GM23338 (cell line): Measurements from ENCODE around the gene EMX1. TPM values are rescaled to one million over a fixed set of nuclear protein-coding genes. Genes with fewer than 3 reads are reported as not detected.

ENCODE experiments used
- ATAC-seq: fragments of 200-7000 bp; cut with Tn5 transposase; 3 replicates; pipeline ENCODE4 v1.9.1; 2020
- DNase-seq: peaks from one replicate; pipeline ENCODE4 v3.0.0-alpha.2; 2015; ENCODE audit warnings: low spot score
- H2AFZ ChIP-seq: fragments of 200-600 bp; sonication (generic); 2 replicates; pipeline ENCODE4 v1.8.0; 2016; ENCODE audit warnings: antibody characterized with exemption, mild to moderate bottlenecking, moderate library complexity
- H3F3A ChIP-seq: fragments of 200-600 bp; sonication (generic); replicated peaks from 2 replicates; pipeline ENCODE4 v1.8.0; 2017; ENCODE audit warnings: antibody characterized with exemption, mixed run types, low read depth
- H3K27ac ChIP-seq: fragments of 200-600 bp; sonication (generic); 2 replicates; pipeline ENCODE4 v1.6.1; 2016; ENCODE audit warnings: low read depth
- H3K27me3 ChIP-seq: fragments of 200-600 bp; sonication (generic); 2 replicates; pipeline ENCODE4 v1.8.0; 2016; ENCODE audit warnings: mild to moderate bottlenecking, mixed run types, moderate library complexity; ENCODE audit not compliant: insufficient read depth
- H3K36me3 ChIP-seq: fragments of 200-600 bp; sonication (generic); 2 replicates; pipeline ENCODE4 v1.8.0; 2016; ENCODE audit warnings: mild to moderate bottlenecking; ENCODE audit not compliant: insufficient read depth
- H3K4me1 ChIP-seq: fragments of 200-600 bp; sonication (generic); 2 replicates; pipeline ENCODE4 v1.8.0; 2016; ENCODE audit warnings: mild to moderate bottlenecking, moderate library complexity; ENCODE audit not compliant: insufficient read depth
- H3K4me2 ChIP-seq: fragments of 200-600 bp; sonication (generic); 2 replicates; pipeline ENCODE4 v1.7.1; 2017; ENCODE audit warnings: mixed run types
- H3K4me3 ChIP-seq: fragments of 200-600 bp; sonication (generic); 2 replicates; pipeline ENCODE4 v1.6.1; 2016; ENCODE audit warnings: mixed run types
- H3K79me2 ChIP-seq: fragments of 200-600 bp; sonication (generic); replicated peaks from 2 replicates; pipeline ENCODE4 v1.8.0; 2017; ENCODE audit warnings: mild to moderate bottlenecking; ENCODE audit not compliant: insufficient read depth
- H3K9me2 ChIP-seq: fragments of 200-600 bp; sonication (generic); 2 replicates; pipeline ENCODE4 v1.8.0; 2017; ENCODE audit not compliant: insufficient read depth
- H4K20me1 ChIP-seq: fragments of 200-600 bp; sonication (generic); replicated peaks from 2 replicates; pipeline ENCODE4 v1.8.0; 2017; ENCODE audit warnings: mild to moderate bottlenecking; ENCODE audit not compliant: insufficient read depth
- H3K27ac Mint-ChIP-seq: 2 replicates; pipeline ENCODE4 v1.8.0; 2020; ENCODE audit warnings: inconsistent platforms, mild to moderate bottlenecking, moderate library complexity, mixed read lengths
- H3K27me3 Mint-ChIP-seq: 3 replicates; pipeline ENCODE4 v1.8.0; 2022; ENCODE audit warnings: low read depth, mild to moderate bottlenecking, moderate library complexity, mixed read lengths, inconsistent platforms; ENCODE audit not compliant: insufficient read depth, poor library complexity
- H3K36me3 Mint-ChIP-seq: 3 replicates; pipeline ENCODE4 v1.8.0; 2021; ENCODE audit warnings: low read depth, mild to moderate bottlenecking, inconsistent platforms, moderate library complexity, mixed read lengths
- H3K4me1 Mint-ChIP-seq: 3 replicates; pipeline ENCODE4 v1.8.0; 2020; ENCODE audit warnings: mild to moderate bottlenecking, inconsistent platforms, mixed read lengths
- H3K4me3 Mint-ChIP-seq: 3 replicates; pipeline ENCODE4 v1.8.0; 2021; ENCODE audit warnings: moderate library complexity, mild to moderate bottlenecking, inconsistent platforms, mixed read lengths
- H3K9me3 Mint-ChIP-seq: 3 replicates; pipeline ENCODE4 v1.8.0; 2020; ENCODE audit warnings: moderate library complexity, mild to moderate bottlenecking, inconsistent platforms, mixed read lengths
- EZH2 ChIP-seq: fragments of 200-600 bp; sonication (generic); IDR thresholded peaks from one replicate; pipeline ENCODE4 v1.8.0; 2017; ENCODE audit warnings: antibody characterized with exemption, mild to moderate bottlenecking, low read depth; ENCODE audit not compliant: unreplicated experiment
- EZH2phosphoT487 ChIP-seq: fragments of 200-600 bp; sonication (generic); IDR thresholded peaks from one replicate; pipeline ENCODE4 v1.8.1; 2018; ENCODE audit warnings: antibody characterized with exemption; ENCODE audit not compliant: unreplicated experiment
- POLR2AphosphoS5 ChIP-seq: IDR thresholded peaks from 2 replicates; pipeline ENCODE4 v1.6.1; 2016; ENCODE audit warnings: antibody characterized with exemption, low read depth
- ZNF114 ChIP-seq: fragments of 250-450 bp; sonication (Bioruptor Pico); IDR thresholded peaks from 2 replicates; pipeline ENCODE4 v1.5.0; 2020; ENCODE audit warnings: mild to moderate bottlenecking, moderate library complexity
- ZNF331 ChIP-seq: fragments of 250-450 bp; sonication (Bioruptor Pico); IDR thresholded peaks from 2 replicates; pipeline ENCODE4 v1.5.0; 2020; ENCODE audit warnings: low read depth, mild to moderate bottlenecking, moderate library complexity
- polyA plus RNA-seq: library from polyadenylated mRNA; unstranded; fragments of >200 nt; fragmentation: Nextera tagmentation; extraction: Ambion mirVana; gene quantifications from 2 replicates; pipeline ENCODE4 v1.2.1, GENCODE V29; 2016
- total RNA-seq: library from RNA; depleted of rRNA; stranded (reverse); fragments of >200 nt; shearing (Covaris generic); gene quantifications from 2 replicates; pipeline ENCODE4 v1.2.3, GENCODE V29; 2014
- TF ChIP-seq, protein P1 (sequence below): fragments of 250-450 bp; sonication (Bioruptor Pico); IDR thresholded peaks from 2 replicates; pipeline ENCODE4 v1.5.0; 2020; ENCODE audit warnings: mild to moderate bottlenecking, moderate library complexity

Gene EMX1
- total and polyA plus RNA-seq, 2 experiments from 2014 or later = 3.9 to 7.9 TPM

DNA sequence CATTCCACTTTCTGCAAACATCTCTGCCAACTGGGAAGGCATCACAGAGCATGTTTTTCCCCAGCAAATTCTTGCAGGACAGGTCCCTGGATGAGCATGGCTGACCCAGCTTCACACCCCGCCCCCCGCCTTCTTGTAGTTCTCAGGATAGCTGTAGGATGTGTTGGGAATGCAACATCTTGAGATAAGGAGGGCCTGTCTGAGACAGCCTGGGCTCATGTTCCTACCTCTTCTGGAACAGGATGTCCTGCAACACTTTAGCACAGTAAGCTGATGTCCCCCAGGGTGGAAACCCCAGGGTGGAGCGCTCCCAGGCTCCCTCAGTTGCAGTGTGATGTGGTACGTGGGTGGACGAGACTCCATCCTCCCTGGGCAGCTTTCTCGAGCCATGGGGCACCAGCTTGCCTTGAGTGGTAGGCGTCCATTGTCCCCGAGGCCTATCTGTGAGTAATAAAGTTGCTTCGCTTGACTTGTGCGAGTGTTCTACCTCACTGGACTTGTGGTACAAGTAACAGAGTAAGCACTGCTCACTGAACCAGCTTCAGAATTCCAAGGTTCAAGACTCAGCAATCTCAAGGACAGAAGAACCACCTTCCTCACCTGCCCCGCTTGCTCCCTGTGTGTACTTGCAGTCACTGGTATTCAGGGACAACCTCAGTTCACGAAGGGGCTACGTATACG lies 48.6 kb downstream of the EMX1 start:
- Mint-ChIP-seq H3K36me3 (no peaks in the 10 kb centered on the region; the same call in 2 of the 3 replicates), H3K4me3 (no peak overlapping the region), H3K27ac (no peak overlapping the region), H3K27me3 (peaks cover 21% of the 10 kb centered on the region), H3K9me3 (no peaks in the 10 kb centered on the region), H3K4me1 (peaks cover 44% of the 10 kb centered on the region)
- Histone ChIP-seq H3K79me2 (no peaks in the 10 kb centered on the region), H3F3A (no peaks in the 10 kb centered on the region), H3K4me3 (no peak overlapping the region), H3K27me3 (no peaks in the 10 kb centered on the region), H3K27ac (no peak overlapping the region), H3K4me1 (peaks cover 26% of the 10 kb centered on the region; the same call in 1 of the 2 replicates), H4K20me1 (no peaks in the 10 kb centered on the region), H3K36me3 (no peaks in the 10 kb centered on the region), H2AFZ (no peak overlapping the region), H3K4me2 (no peak overlapping the region), H3K9me2 (no peaks in the 10 kb centered on the region)
- TF ChIP-seq EZH2phosphoT487 (no peak), POLR2AphosphoS5 (no peak), ZNF114 (no peak), ZNF331 (CRISPR knock-in tag) (no peak)
- TF ChIP-seq, protein P1, sequence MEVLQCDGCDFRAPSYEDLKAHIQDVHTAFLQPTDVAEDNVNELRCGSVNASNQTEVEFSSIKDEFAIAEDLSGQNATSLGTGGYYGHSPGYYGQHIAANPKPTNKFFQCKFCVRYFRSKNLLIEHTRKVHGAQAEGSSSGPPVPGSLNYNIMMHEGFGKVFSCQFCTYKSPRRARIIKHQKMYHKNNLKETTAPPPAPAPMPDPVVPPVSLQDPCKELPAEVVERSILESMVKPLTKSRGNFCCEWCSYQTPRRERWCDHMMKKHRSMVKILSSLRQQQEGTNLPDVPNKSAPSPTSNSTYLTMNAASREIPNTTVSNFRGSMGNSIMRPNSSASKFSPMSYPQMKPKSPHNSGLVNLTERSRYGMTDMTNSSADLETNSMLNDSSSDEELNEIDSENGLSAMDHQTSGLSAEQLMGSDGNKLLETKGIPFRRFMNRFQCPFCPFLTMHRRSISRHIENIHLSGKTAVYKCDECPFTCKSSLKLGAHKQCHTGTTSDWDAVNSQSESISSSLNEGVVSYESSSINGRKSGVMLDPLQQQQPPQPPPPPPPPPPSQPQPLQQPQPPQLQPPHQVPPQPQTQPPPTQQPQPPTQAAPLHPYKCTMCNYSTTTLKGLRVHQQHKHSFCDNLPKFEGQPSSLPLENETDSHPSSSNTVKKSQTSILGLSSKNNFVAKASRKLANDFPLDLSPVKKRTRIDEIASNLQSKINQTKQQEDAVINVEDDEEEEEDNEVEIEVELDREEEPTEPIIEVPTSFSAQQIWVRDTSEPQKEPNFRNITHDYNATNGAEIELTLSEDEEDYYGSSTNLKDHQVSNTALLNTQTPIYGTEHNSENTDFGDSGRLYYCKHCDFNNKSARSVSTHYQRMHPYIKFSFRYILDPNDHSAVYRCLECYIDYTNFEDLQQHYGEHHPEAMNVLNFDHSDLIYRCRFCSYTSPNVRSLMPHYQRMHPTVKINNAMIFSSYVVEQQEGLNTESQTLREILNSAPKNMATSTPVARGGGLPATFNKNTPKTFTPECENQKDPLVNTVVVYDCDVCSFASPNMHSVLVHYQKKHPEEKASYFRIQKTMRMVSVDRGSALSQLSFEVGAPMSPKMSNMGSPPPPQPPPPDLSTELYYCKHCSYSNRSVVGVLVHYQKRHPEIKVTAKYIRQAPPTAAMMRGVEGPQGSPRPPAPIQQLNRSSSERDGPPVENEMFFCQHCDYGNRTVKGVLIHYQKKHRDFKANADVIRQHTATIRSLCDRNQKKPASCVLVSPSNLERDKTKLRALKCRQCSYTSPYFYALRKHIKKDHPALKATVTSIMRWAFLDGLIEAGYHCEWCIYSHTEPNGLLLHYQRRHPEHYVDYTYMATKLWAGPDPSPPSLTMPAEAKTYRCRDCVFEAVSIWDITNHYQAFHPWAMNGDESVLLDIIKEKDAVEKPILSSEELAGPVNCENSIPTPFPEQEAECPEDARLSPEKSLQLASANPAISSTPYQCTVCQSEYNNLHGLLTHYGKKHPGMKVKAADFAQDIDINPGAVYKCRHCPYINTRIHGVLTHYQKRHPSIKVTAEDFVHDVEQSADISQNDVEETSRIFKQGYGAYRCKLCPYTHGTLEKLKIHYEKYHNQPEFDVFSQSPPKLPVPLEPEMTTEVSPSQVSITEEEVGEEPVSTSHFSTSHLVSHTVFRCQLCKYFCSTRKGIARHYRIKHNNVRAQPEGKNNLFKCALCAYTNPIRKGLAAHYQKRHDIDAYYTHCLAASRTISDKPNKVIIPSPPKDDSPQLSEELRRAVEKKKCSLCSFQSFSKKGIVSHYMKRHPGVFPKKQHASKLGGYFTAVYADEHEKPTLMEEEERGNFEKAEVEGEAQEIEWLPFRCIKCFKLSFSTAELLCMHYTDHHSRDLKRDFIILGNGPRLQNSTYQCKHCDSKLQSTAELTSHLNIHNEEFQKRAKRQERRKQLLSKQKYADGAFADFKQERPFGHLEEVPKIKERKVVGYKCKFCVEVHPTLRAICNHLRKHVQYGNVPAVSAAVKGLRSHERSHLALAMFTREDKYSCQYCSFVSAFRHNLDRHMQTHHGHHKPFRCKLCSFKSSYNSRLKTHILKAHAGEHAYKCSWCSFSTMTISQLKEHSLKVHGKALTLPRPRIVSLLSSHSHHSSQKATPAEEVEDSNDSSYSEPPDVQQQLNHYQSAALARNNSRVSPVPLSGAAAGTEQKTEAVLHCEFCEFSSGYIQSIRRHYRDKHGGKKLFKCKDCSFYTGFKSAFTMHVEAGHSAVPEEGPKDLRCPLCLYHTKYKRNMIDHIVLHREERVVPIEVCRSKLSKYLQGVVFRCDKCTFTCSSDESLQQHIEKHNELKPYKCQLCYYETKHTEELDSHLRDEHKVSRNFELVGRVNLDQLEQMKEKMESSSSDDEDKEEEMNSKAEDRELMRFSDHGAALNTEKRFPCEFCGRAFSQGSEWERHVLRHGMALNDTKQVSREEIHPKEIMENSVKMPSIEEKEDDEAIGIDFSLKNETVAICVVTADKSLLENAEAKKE (CRISPR knock-in tag) = no peak
- DNase-seq (no peak), ATAC-seq (no peak)

DNA sequence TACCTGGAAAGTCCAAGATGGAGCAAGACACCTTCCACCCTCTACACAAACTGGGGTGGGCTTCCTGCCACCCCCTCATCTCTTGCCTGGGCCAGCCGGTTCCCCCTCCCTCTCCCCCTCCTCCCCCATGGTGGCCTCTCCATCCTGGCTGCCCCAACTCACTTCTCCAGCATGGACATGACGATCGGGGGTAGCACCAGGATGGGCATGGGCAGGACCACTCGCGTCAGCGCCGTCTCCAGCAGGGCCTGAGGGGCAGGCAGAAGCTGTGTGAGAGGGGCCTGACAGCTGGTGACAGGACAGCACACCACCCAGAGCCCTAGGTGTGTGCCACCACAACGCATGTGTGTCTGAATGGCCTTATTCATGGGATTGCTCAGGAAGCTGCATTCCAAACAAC lies 51.0 kb downstream of the EMX1 start:
- peaks cover 16% of the 10 kb centered on the region; the same call in 1 of the 2 replicates for H3K4me1 ChIP-seq
- H3K36me3 Mint-ChIP-seq = no peaks in the 10 kb centered on the region; the same call in 2 of the 3 replicates
- TF ChIP-seq ZNF114 (no peak), EZH2 (no peak)
- TF ChIP-seq, protein P1 (CRISPR knock-in tag) = no peak

More for the DNA sequence above, 51.0 kb downstream of the EMX1 start:
- Histone ChIP-seq H3F3A (no peaks in the 10 kb centered on the region), H3K36me3 (no peaks in the 10 kb centered on the region), H3K4me3 (no peak overlapping the region), H2AFZ (no peak overlapping the region), H3K9me2 (no peaks in the 10 kb centered on the region), H4K20me1 (no peaks in the 10 kb centered on the region), H3K79me2 (no peaks in the 10 kb centered on the region), H3K27me3 (no peaks in the 10 kb centered on the region), H3K27ac (no peak overlapping the region), H3K4me2 (no peak overlapping the region)
- H3K9me3 Mint-ChIP-seq = no peaks in the 10 kb centered on the region
- DNase-seq (no peak), ATAC-seq (no peak)
- peaks cover 46% of the 10 kb centered on the region for H3K4me1 Mint-ChIP-seq
- peaks cover 12% of the 10 kb centered on the region for H3K27me3 Mint-ChIP-seq
- H3K4me3 Mint-ChIP-seq = no peak overlapping the region
- no peak overlapping the region for H3K27ac Mint-ChIP-seq
